SK-N-SH (cell line): ENCODE data around the gene ROBO1. TPM values are rescaled to one million over a fixed set of nuclear protein-coding genes. Genes with fewer than 3 reads are reported as not detected.

Source experiments
- CTCF ChIA-PET: fragments of 300-600, 350-600 bp; formaldehyde crosslinking; extraction: SDS; loops from one replicate; lab custom pipeline; 2021; lab: Yijun Ruan, JAX
- POLR2A ChIA-PET: fragments of 350-600 bp; sonication (Branson Sonifier 250); formaldehyde crosslinking; extraction: SDS; loops from one replicate; lab custom pipeline; 2020; ENCODE audit warnings: antibody characterized with exemption, inconsistent platforms; lab: Yijun Ruan, JAX
- DNase-seq: peaks from one replicate; pipeline ENCODE4 v3.0.0; 2012
- H2AFZ ChIP-seq: fragments of 200-600 bp; sonication (generic); 2 replicates; pipeline ENCODE4 v1.8.1; 2016; ENCODE audit warnings: antibody characterized with exemption, mild to moderate bottlenecking, low read depth
- H3F3A ChIP-seq: fragments of 200-600 bp; sonication (generic); replicated peaks from 2 replicates; pipeline ENCODE3; 2016; ENCODE audit warnings: antibody characterized with exemption, mild to moderate bottlenecking; ENCODE audit not compliant: insufficient read depth
- H3K27ac ChIP-seq, 2 experiments: fragments of 200-500 bp in 1 of 2; fragments of 200-600 bp in 1 of 2; sonication (Bioruptor generic) in 1 of 2; sonication (generic), shearing (Covaris generic) in 1 of 2; 2 replicates each; pipeline versions ENCODE4 v1.5.1 to v1.6.1; 2014 to 2016; ENCODE audit warnings: low read depth in 2 of 2, inconsistent platforms in 1 of 2, low read length in 1 of 2, mild to moderate bottlenecking in 1 of 2, mixed read lengths in 1 of 2
- H3K27me3 ChIP-seq: fragments of 200-600 bp; sonication (generic), shearing (Covaris generic); 2 replicates; pipeline ENCODE4 v1.6.1; 2016; ENCODE audit warnings: mixed run types; ENCODE audit not compliant: insufficient read depth
- H3K36me3 ChIP-seq, 2 experiments: fragments of 200-500 bp in 1 of 2; fragments of 200-600 bp in 1 of 2; sonication (Bioruptor generic) in 1 of 2; sonication (generic) in 1 of 2; replicated peaks in 1 of 2; 2 replicates each; pipeline versions ENCODE3 to v1.5.1; 2014 to 2016; ENCODE audit warnings: low read length in 1 of 2, mild to moderate bottlenecking in 1 of 2; ENCODE audit not compliant: insufficient read depth in 2 of 2, control insufficient read depth in 1 of 2
- H3K4me1 ChIP-seq, 2 experiments: fragments of 200-500 bp in 1 of 2; fragments of 200-600 bp in 1 of 2; sonication (Bioruptor generic) in 1 of 2; sonication (generic), shearing (Covaris generic) in 1 of 2; 2 replicates each; pipeline versions ENCODE4 v1.5.1 to v1.6.1; 2014 to 2016; ENCODE audit warnings: low read depth in 1 of 2, low read length in 1 of 2, mixed run types in 1 of 2; ENCODE audit not compliant: insufficient read depth in 2 of 2, control insufficient read depth in 1 of 2
- H3K4me2 ChIP-seq: fragments of 200-600 bp; sonication (generic), shearing (Covaris generic); 2 replicates; pipeline ENCODE4 v1.6.1; 2017; ENCODE audit warnings: mixed run types
- H3K4me3 ChIP-seq, 2 experiments: fragments of 200-500 bp in 1 of 2; fragments of 200-600 bp in 1 of 2; sonication (Bioruptor generic) in 1 of 2; sonication (generic), shearing (Covaris generic) in 1 of 2; 2 replicates each; pipeline versions ENCODE4 v1.5.1 to v1.8.1; 2014 to 2016; ENCODE audit warnings: low read depth in 2 of 2, inconsistent platforms in 1 of 2, low read length in 1 of 2, mild to moderate bottlenecking in 1 of 2, mixed read lengths in 1 of 2, moderate library complexity in 1 of 2
- H3K79me2 ChIP-seq: fragments of 200-600 bp; sonication (generic); 2 replicates; pipeline ENCODE4 v1.8.1; 2017; ENCODE audit warnings: mild to moderate bottlenecking; ENCODE audit not compliant: insufficient read depth
- H3K9ac ChIP-seq: fragments of 200-600 bp; sonication (generic); 2 replicates; pipeline ENCODE4 v1.6.1; 2017; ENCODE audit warnings: mixed run types
- H3K9me2 ChIP-seq: fragments of 200-600 bp; sonication (generic); 2 replicates; pipeline ENCODE4 v1.6.1; 2017; ENCODE audit warnings: mixed run types
- H3K9me3 ChIP-seq: fragments of 200-600 bp; sonication (generic); 2 replicates; pipeline ENCODE4 v1.6.1; 2017; ENCODE audit warnings: mixed run types, mild to moderate bottlenecking, moderate library complexity
- H4K20me1 ChIP-seq: fragments of 200-600 bp; sonication (generic); 2 replicates; pipeline ENCODE4 v1.6.1; 2017; ENCODE audit warnings: mild to moderate bottlenecking, mixed run types; ENCODE audit not compliant: insufficient read depth
- ELF1 ChIP-seq: IDR thresholded peaks from 2 replicates; pipeline ENCODE4 v1.4.0; 2012
- EP300 ChIP-seq, 2 experiments: IDR thresholded peaks; 2 replicates each; pipeline versions ENCODE4 v1.4.0 to v1.6.1; 2012; ENCODE audit warnings: borderline replicate concordance in 1 of 2, low read depth in 1 of 2, low read length in 1 of 2
- EZH2phosphoT487 ChIP-seq: fragments of 200-600 bp; sonication (generic); IDR thresholded peaks from 2 replicates; pipeline ENCODE4 v1.6.1; 2017; ENCODE audit warnings: low read depth, mixed run types, mild to moderate bottlenecking, antibody characterized with exemption, moderate library complexity, borderline replicate concordance
- FOXM1 ChIP-seq: IDR thresholded peaks from 2 replicates; pipeline ENCODE4 v1.4.0; 2012; ENCODE audit warnings: low read depth, mild to moderate bottlenecking
- GATA2 ChIP-seq: sonication (generic); formaldehyde crosslinking; IDR thresholded peaks from 2 replicates; pipeline ENCODE4 v1.5.0; 2020; ENCODE audit warnings: mild to moderate bottlenecking, missing genetic modification reagents
- JUND ChIP-seq: IDR thresholded peaks from 2 replicates; pipeline ENCODE4 v1.4.0; 2012
- MAX ChIP-seq: IDR thresholded peaks from 2 replicates; pipeline ENCODE4 v1.4.0; 2012; ENCODE audit warnings: low read depth
- MEF2A ChIP-seq: IDR thresholded peaks from 2 replicates; pipeline ENCODE4 v1.4.0; 2012; ENCODE audit warnings: low read depth, borderline replicate concordance
- NRF1 ChIP-seq: IDR thresholded peaks from 2 replicates; pipeline ENCODE4 v1.6.1; 2012; ENCODE audit warnings: low read depth, mild to moderate bottlenecking, low read length
- PBX3 ChIP-seq: IDR thresholded peaks from 2 replicates; pipeline ENCODE4; 2012
- RAD21 ChIP-seq: IDR thresholded peaks from 2 replicates; pipeline ENCODE4 v1.6.1; 2012; ENCODE audit warnings: mild to moderate bottlenecking, low read length
- RCOR1 ChIP-seq: fragments of 150-350 bp; IDR thresholded peaks from 2 replicates; pipeline ENCODE4 v1.6.1; 2017; ENCODE audit warnings: antibody characterized with exemption, low read length
- REST ChIP-seq: IDR thresholded peaks from 2 replicates; pipeline ENCODE4 v1.6.1; 2012; ENCODE audit warnings: mild to moderate bottlenecking, low read depth, low read length, moderate library complexity
- RFX5 ChIP-seq: IDR thresholded peaks from 2 replicates; pipeline ENCODE4 v1.6.1; 2012; ENCODE audit warnings: mild to moderate bottlenecking, improper control_type of control experiment, low read length
- SMC3 ChIP-seq: IDR thresholded peaks from 2 replicates; pipeline ENCODE4 v1.6.1; 2012; ENCODE audit warnings: low read depth, low read length, improper control_type of control experiment
- TEAD4 ChIP-seq: IDR thresholded peaks from 2 replicates; pipeline ENCODE4 v1.4.0; 2012; ENCODE audit warnings: mild to moderate bottlenecking, borderline replicate concordance; ENCODE audit not compliant: insufficient read depth
- USF1 ChIP-seq: IDR thresholded peaks from 2 replicates; pipeline ENCODE4 v1.4.0; 2012; ENCODE audit warnings: low read depth, borderline replicate concordance
- USF2 ChIP-seq: fragments of 150-350 bp; IDR thresholded peaks from 2 replicates; pipeline ENCODE4 v1.6.1; 2017; ENCODE audit warnings: antibody characterized with exemption, low read length, low read depth, borderline replicate concordance
- ZBTB33 ChIP-seq: IDR thresholded peaks from 2 replicates; pipeline ENCODE4 v1.4.0; 2012; ENCODE audit warnings: low read depth, borderline replicate concordance
- WGBS: methylation state at CpG from one replicate; pipeline ENCODE4 v1.1.6; 2017; ENCODE audit warnings: low lambda C conversion rate; 5-methylcytosine and 5-hydroxymethylcytosine counted together
- polyA plus RNA-seq, 3 experiments: library from polyadenylated mRNA; depleted of rRNA; stranded (reverse); fragments of >200 nt; gene quantifications; 2 replicates each; pipeline ENCODE4 v1.2.3, GENCODE V29; 2012

Gene ROBO1
- polyA plus RNA-seq, 1 of the 3 experiments (the other 2 are of a cell fraction) = 22.7 TPM

- CTCF ChIA-PET = no interaction called here
- H3K9ac ChIP-seq = no peak overlapping the region
- no peaks in the 10 kb centered on the region for H3F3A ChIP-seq
- H3K36me3 ChIP-seq = no peaks in the 10 kb centered on the region
- H4K20me1 ChIP-seq = no peaks in the 10 kb centered on the region
- no peaks in the 10 kb centered on the region for H3K9me3 ChIP-seq
- no peaks in the 10 kb centered on the region for H3K79me2 ChIP-seq
- H3K9me2 ChIP-seq = no peaks in the 10 kb centered on the region
- DNase-seq = peak; percentile 0
- POLR2A ChIA-PET = no interaction called here
- peak; percentile 67; the same call in 1 of the 2 replicates for TF ChIP-seq RCOR1
- TF ChIP-seq USF1 = no peak
- TF ChIP-seq GATA2 (CRISPR knock-in tag) = peak; percentile 53
- TF ChIP-seq RFX5 = no peak
- TF ChIP-seq MAX = no peak
- TF ChIP-seq REST = no peak
- TF ChIP-seq MEF2A = no peak
- no peak for TF ChIP-seq PBX3
- TF ChIP-seq EP300 (IDR thresholded peaks at IDR 0.05; ENCODE audit: borderline replicate concordance in 1 of 2, low read depth in 1 of 2, low read length in 1 of 2) = peak in 1 of 2 experiments; percentile 70; a peak in 2 of 4 replicates
- no peak for TF ChIP-seq EZH2phosphoT487
- TF ChIP-seq RAD21 = no peak
- TF ChIP-seq, all 33 proteins: peak for 3
- Histone ChIP-seq H3K4me3 (no peak overlapping the region), H2AFZ (no peak overlapping the region), H3K27me3 (no peaks in the 10 kb centered on the region), H3K4me1 (peaks cover 0 to 5% of the 10 kb centered on the region in 2 experiments; a peak in 2 of 4 replicates), H3K4me2 (no peak overlapping the region), H3K27ac (no peak overlapping the region)
Observed at GRCh38 chr3:79602385-79602784, 165.4 kb downstream of the ROBO1 start.

- H2AFZ ChIP-seq = no peak overlapping the region
- no peak for DNase-seq
- no peaks in the 10 kb centered on the region for H3F3A ChIP-seq
- no peak overlapping the region for H3K27ac ChIP-seq
- no peaks in the 10 kb centered on the region for H4K20me1 ChIP-seq
- H3K9ac ChIP-seq = no peak overlapping the region
- peaks cover 0 to 5% of the 10 kb centered on the region in 2 experiments; a peak in 2 of 4 replicates for H3K4me1 ChIP-seq
- H3K27me3 ChIP-seq = no peaks in the 10 kb centered on the region
- no peaks in the 10 kb centered on the region for H3K79me2 ChIP-seq
- H3K4me3 ChIP-seq = no peak overlapping the region
- CTCF ChIA-PET = interaction anchor here (0.7 kb wide), 1 partner anchor 9 kb away, joined by 3 read pairs; no protein-coding TSS in a partner anchor
- H3K9me2 ChIP-seq = no peaks in the 10 kb centered on the region
- H3K9me3 ChIP-seq = no peaks in the 10 kb centered on the region
- WGBS = 36% methylated on average over 1 of the region's 1 CpG
- H3K36me3 ChIP-seq = no peaks in the 10 kb centered on the region
- POLR2A ChIA-PET = no interaction called here
- H3K4me2 ChIP-seq = no peak overlapping the region
- TF ChIP-seq RAD21 (no peak), FOXM1 (no peak), EP300 (IDR thresholded peaks at IDR 0.05; ENCODE audit: borderline replicate concordance in 1 of 2, low read depth in 1 of 2, low read length in 1 of 2) (no peak), USF2 (no peak), MEF2A (no peak), ELF1 (no peak), JUND (no peak), EZH2phosphoT487 (no peak), SMC3 (no peak), TEAD4 (no peak), ZBTB33 (no peak), RFX5 (no peak), NRF1 (no peak)
Observed at GRCh38 chr3:79598594-79598993, 169.2 kb downstream of the ROBO1 start.
